Measurements from ENCODE around the gene NUB1. TPM values are rescaled to one million over a fixed set of nuclear protein-coding genes. Genes with fewer than 3 reads are reported as not detected.

NUB1 gene
- total and polyA plus RNA-seq, 11 donors: 22.6 to 56.3 (median 39.4) TPM

DNA sequence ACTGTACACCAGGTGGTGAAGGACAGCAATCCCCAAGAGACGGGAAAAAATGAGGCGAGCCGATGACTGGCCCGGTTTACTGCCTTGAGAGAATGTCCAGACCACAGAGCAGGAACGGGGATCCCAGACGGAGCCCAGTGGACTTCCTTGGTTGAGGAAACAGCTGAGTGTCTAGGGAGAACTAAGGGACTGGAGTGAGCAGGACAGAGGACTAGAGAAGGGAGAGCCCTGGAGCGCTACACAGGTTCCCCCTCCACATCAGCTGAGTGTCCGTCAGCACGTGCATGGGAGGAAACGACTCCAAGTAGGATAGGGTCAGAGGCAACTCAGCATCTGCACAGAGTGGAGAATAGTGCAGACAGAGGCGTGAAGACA is 75.3 kb downstream of the NUB1 start:
- Histone ChIP-seq H3K27me3 (peaks cover 0 to 32% (median 2%) of the 10 kb centered on the region in 9 donors), H3K4me1 (peaks cover 0 to 21% (median 0%) of the 10 kb centered on the region in 12 donors), H3K9me3 (peaks cover 0 to 17% (median 4%) of the 10 kb centered on the region in 12 donors), H3K27ac (no peak overlapping the region), H3K4me3 (no peak overlapping the region), H3K36me3 (no peaks in the 10 kb centered on the region)
- intact Hi-C loops (cut with DNase I): loop anchor here in 1 of 10 donors (5.0 kb wide), 1 partner anchor 35 kb away; no protein-coding TSS in a partner anchor
- no peak for DNase-seq
- 39 to 52% (median 46%) methylated on average over 11 of the region's 11 CpGs for WGBS, 4 donors
- peak in 2 of 4 donors; percentile 20 to 45 for ATAC-seq
- no peak for TF ChIP-seq POLR2A (IDR thresholded peaks at IDR 0.05)
- TF ChIP-seq, protein P1, sequence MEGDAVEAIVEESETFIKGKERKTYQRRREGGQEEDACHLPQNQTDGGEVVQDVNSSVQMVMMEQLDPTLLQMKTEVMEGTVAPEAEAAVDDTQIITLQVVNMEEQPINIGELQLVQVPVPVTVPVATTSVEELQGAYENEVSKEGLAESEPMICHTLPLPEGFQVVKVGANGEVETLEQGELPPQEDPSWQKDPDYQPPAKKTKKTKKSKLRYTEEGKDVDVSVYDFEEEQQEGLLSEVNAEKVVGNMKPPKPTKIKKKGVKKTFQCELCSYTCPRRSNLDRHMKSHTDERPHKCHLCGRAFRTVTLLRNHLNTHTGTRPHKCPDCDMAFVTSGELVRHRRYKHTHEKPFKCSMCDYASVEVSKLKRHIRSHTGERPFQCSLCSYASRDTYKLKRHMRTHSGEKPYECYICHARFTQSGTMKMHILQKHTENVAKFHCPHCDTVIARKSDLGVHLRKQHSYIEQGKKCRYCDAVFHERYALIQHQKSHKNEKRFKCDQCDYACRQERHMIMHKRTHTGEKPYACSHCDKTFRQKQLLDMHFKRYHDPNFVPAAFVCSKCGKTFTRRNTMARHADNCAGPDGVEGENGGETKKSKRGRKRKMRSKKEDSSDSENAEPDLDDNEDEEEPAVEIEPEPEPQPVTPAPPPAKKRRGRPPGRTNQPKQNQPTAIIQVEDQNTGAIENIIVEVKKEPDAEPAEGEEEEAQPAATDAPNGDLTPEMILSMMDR (IDR thresholded peaks at IDR 0.05): no peak

DNA sequence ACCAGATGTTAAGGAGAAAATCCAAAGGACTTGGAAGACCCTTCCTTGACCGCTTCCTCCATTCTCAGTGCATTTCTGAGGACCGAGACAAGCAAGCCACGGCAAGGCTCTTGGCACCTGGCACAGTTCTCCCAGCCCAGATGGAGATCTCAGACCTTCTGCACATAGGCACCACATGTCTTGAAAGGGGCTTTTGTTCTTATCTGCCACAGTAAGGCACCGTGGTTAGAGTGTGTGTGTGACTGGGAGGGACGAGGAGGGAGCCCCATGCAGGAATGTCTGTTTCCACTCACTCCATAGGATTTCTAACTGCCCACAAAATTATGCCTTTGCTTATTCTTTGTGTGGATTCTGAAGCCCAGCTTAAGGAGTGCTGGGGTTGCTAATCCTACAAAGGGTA is 78.5 kb downstream of the NUB1 start:
- peaks cover 0 to 17% (median 0%) of the 10 kb centered on the region in 9 donors for H3K27me3 ChIP-seq
- no peak for TF ChIP-seq POLR2A (IDR thresholded peaks at IDR 0.05)
- TF ChIP-seq, protein P1 (IDR thresholded peaks at IDR 0.05): no peak
- peaks cover 0 to 21% (median 0%) of the 10 kb centered on the region in 12 donors for H3K4me1 ChIP-seq
- no peaks in the 10 kb centered on the region for H3K36me3 ChIP-seq
- peaks cover 0 to 17% (median 4%) of the 10 kb centered on the region in 12 donors for H3K9me3 ChIP-seq
- no peak overlapping the region for H3K27ac ChIP-seq
- DNase-seq: no peak
- 62 to 72% (median 67%) methylated on average over 5 of the region's 5 CpGs for WGBS, 4 donors
- intact Hi-C loops (cut with DNase I): no loop called here
- no peak for ATAC-seq
- H3K4me3 ChIP-seq: no peak overlapping the region

DNA sequence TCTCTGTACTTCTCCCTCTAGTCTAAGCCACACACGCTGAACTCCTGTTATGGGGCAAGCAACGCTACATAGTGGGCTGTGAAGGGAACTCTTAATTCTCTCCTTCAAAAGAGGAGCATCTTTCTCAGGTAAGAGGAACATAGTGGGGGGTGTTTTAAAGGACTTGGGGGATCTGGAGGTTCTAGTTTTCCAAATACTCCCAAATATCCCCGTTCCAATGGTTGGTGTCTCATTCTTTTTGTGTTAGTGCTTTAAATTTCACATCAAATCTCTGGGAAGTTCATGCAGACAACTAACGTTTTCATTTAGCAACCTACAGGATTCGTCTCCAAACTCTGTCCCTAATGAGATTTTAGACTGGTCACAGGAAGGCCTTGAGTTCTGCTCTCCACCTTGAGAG is 80.6 kb downstream of the NUB1 start:
- ATAC-seq (no peak), DNase-seq (no peak)
- Histone ChIP-seq H3K36me3 (no peaks in the 10 kb centered on the region), H3K27me3 (peaks cover 0 to 8% (median 0%) of the 10 kb centered on the region in 9 donors), H3K4me1 (peaks cover 0 to 16% (median 2%) of the 10 kb centered on the region in 12 donors), H3K4me3 (no peak overlapping the region), H3K27ac (no peak overlapping the region), H3K9me3 (peaks cover 0 to 17% (median 4%) of the 10 kb centered on the region in 12 donors)
- 72 to 83% (median 81%) methylated on average over 5 of the region's 5 CpGs for WGBS, 4 donors
- intact Hi-C loops (cut with DNase I): no loop called here
- TF ChIP-seq, protein P1 (IDR thresholded peaks at IDR 0.05): no peak
- TF ChIP-seq POLR2A (IDR thresholded peaks at IDR 0.05): no peak

DNA sequence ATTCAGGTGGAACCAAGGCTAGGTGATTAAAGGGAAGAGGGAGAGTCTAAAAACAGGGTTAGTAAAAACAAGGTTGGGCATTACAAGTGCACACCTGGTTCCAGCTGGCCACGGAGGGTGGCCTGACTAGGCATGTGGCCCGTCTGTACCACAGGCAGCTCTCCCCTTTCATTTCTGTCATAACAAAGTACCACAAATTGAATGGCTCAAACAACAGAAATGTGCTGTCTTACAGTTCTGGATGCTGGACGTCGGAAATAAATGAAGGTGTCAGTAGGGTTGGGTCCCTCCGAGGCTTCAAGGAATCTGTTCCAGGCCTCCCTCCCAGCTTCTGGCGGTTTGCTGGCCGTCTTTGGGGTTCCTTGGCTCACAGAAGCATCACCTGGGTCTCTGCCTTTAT is 81.6 kb downstream of the NUB1 start:
- H3K27ac ChIP-seq: no peak overlapping the region
- 78 to 83% (median 81%) methylated on average over 7 of the region's 7 CpGs for WGBS, 4 donors
- TF ChIP-seq, protein P1 (IDR thresholded peaks at IDR 0.05): no peak
- no peak for TF ChIP-seq POLR2A (IDR thresholded peaks at IDR 0.05)

More for the DNA sequence above, 81.6 kb downstream of the NUB1 start:
- Histone ChIP-seq H3K36me3 (no peaks in the 10 kb centered on the region), H3K27me3 (peaks cover 0 to 12% (median 0%) of the 10 kb centered on the region in 9 donors), H3K4me3 (no peak overlapping the region), H3K9me3 (peaks cover 0 to 17% (median 4%) of the 10 kb centered on the region in 12 donors), H3K4me1 (peaks cover 0 to 14% (median 2%) of the 10 kb centered on the region in 12 donors)
- DNase-seq (no peak), ATAC-seq (no peak)
- intact Hi-C loops (cut with DNase I): no loop called here

Measured in heart left ventricle (tissue), 16 donors.